ENCODE data around the gene SYPL1.
A peak's percentile ranks its signal among the peaks of the same experiment; 100 is the strongest.

The SYPL1 gene

GRCh38 chr7:106122713-106123112, 10.6 kb upstream of the SYPL1 start:
- DNase-seq (ENCODE audit: low read depth in 3 of 3, low spot score in 1 of 3) = no peak

- no peak for DNase-seq (ENCODE audit: low read depth in 3 of 3, low spot score in 1 of 3)
These were observed 9.2 kb upstream of the SYPL1 start for GRCh38 chr7:106121189-106121810.

- DNase-seq (ENCODE audit: low read depth in 3 of 3, low spot score in 1 of 3) = no peak
These were observed 8.4 kb upstream of the SYPL1 start for GRCh38 chr7:106120500-106120899.

DNA sequence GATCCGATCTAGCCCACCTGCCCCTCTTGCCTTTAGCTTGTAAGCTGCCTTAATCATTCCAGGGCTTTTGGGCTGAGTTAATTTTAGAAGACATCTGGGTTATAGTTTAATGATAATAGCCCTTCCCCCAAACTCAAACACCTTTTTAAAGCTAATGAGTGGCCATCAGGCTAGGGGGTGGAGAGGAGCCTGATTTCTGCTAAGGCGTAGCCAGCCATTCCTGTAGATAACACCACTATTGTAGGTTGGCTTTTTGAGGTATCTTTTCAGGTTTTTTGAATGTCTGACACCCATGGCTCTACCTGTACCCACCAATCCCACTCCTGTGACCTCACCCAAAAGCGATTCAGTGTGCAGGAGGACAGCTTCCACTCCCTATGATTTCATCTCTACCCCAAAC, 7.6 kb upstream of the SYPL1 start:
- DNase-seq (ENCODE audit: low read depth in 3 of 3, low spot score in 1 of 3) = no peak

DNA sequence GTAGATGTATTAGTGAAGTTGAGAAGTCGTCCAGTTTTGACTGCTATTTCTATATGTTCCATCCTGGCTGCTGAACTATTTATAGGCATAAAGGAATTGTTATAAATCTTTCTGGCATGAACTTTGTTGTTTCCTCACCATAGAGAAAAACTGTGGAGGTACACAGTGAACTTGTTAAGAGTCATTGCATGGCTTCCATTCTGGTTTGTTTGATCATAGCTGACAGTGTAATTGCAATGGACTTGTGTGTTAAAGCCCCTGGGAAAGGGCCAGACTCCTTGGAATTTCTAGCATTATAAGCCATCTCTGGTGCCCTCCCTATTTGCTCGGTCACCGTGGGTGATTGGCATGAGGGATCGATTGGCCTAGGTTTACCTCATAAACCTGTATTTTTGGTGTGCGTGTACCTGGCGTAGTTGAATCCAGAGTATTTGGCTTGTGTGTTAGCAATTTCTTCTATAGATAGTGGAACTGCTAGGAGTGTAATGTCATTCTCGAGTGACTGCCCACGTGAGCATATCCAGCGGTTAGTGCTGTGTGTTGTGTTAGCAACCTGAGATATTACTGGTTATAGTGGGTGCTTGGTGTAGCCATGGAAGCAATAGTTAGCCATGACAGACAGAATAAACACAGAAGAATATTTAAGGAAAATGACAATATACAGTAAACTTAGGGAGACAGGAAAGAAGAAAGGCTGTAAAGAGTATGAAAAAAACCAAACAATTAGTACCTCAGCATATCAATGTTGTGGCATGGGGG, 5.9 kb upstream of the SYPL1 start:
- DNase-seq (ENCODE audit: low read depth in 3 of 3, low spot score in 1 of 3) = no peak

DNA sequence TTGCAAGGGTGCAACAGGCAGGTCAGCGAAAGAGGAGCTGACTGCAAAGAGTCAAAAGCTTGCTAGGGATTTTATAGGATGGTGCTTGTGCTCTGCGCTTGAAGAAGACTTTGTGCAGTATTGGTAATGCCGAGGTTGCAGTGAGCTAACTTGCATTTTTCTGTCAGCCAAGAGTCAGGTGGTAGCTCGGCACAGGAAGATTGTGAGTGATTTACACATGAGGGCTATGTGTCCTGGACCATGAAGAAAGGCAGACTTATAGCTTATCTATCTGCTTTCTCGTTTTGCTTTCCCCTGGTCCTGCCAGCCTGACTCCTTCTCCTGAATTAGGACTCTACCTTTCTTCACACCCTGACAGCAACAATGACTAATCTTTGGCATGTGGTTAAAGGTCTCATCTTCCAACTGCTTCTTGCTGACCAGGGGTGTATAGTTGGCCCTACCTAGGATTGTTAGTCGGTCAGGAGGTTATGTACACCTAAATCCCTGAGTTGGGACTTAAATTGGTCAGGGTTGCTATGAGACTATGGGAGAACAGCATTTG, 4.1 kb upstream of the SYPL1 start:
- no peak for DNase-seq (ENCODE audit: low read depth in 3 of 3, low spot score in 1 of 3)

- no peak for DNase-seq (ENCODE audit: low read depth in 3 of 3, low spot score in 1 of 3)
These were observed 2.7 kb upstream of the SYPL1 start for GRCh38 chr7:106114716-106115383.

- no peak for DNase-seq (ENCODE audit: low read depth in 3 of 3, low spot score in 1 of 3)
These were observed 885 bp upstream of the SYPL1 start for GRCh38 chr7:106112972-106113421.

GRCh38 chr7:106111655-106112117, 426 bp downstream of the SYPL1 start:
- peak in 1 of 3 donors; percentile 17 for DNase-seq (ENCODE audit: low read depth in 3 of 3, low spot score in 1 of 3)

DNA sequence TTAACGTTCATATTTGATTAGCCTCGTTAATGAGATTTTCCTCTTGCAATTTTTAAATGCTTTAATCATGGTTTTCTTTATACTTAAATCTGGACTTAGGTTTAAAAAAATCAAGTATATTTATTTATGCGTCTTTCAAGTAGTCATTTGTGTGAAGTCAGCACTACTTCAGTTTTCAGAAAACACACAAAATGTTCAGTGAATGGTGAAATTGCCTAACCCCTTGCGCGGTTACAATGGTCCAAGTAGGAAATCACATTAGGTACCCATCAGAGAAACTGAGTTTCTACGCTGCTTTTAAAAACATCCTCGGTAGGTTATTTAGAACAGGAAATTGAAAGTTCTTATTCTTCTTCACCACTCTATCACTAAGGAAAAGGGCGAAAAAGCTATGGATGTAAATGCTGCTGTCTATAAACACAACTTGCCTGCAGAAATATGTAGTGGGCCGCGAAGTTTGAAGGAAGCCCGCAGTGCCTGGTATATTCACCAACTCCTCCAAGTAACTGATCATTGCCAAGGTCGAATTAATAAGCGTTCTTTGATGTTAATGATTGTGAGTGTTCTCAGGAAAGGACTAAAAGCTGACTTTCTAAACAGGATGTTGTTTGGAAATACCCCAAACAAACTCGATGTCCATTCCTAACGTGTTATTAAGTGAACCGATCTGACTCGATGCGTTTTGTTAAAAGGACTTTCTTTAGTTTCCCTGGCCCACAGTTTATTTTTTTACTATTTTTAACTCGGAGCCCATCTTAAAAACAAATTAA, 1.0 kb downstream of the SYPL1 start:
- DNase-seq (ENCODE audit: low read depth in 3 of 3, low spot score in 1 of 3) = no peak

GRCh38 chr7:106110238-106110560, 1.9 kb downstream of the SYPL1 start:
- no peak for DNase-seq (ENCODE audit: low read depth in 3 of 3, low spot score in 1 of 3)

DNA sequence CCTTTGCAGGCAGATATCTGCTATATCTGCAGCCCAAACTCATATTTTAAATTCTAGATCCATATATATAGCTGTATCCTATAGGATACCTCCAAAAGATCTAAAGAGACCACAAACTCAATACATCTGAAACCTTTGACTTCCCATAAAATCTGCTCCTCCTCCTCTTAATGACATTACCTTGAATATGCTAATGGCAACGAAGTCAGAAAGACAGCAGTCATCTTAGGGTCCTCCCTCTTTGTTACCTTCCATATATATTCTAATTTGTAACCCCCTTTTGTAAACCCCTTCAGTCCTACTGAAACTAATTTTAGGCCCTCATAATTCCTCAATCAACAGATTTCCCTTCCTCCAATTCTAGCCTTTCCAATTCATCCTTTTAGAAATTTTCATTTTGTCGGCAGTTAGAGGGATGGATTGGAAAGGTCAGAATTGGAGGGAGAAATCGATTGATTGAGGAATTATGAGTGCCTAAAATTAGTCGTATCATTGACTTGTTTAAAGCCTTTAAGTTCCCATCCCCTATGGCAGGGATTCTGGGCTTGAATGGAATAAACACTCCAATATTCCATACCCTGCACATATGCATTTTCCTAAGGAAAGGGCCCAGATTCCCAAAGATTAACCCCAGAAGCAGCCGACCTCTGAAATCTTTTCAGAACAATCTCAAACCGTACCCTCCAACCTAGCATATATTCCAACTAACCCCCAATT, 2.4 kb downstream of the SYPL1 start:
- no peak for DNase-seq (ENCODE audit: low read depth in 3 of 3, low spot score in 1 of 3)

DNA sequence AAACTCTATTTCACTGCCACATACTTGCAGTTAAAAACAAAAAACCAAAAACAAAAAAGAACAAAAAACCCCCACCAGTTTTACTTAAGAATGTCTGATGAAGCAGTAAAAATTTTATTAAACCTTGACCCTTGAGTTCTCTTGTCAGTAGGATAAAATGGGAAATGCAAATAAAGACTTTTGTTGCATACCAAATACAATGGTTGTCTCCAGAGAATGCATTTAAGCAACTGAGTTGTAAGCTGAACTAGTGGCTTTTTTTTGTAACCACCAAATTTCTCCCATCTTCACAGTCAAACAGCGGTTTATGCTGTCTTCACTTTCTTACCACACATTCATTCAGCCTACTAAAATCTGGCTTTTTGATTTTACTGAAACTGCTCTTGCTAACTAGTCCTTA, 3.1 kb downstream of the SYPL1 start:
- DNase-seq (ENCODE audit: low read depth in 3 of 3, low spot score in 1 of 3) = no peak

GRCh38 chr7:106104721-106105260, 7.3 kb downstream of the SYPL1 start:
- DNase-seq (ENCODE audit: low read depth in 3 of 3, low spot score in 1 of 3) = no peak

DNA sequence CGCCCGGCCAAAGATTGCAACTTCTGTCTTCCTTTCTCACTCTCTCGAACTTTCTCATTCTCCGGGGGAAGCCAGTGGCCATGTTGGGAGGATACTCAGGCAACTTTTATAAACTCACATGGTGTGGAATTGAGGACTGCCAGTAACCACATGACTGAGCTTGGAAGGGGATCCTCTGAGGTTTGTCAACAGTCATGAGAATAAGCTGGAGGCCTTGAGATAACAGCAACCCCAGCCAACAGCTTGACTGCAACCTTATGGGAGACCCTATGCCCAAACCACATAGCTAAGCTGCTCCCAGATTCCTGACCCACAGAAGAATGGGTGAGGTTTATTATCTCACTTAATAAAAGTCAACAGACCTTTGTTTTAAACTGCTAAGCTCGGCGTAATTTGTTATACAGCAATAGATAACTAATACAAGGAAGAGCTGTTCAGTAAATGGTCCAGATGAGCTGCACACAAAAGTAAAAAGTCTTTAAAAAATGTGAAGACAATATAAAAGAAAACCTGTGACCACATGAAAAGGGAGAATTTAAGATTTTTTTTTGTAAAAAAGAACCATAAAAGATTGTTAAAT, 9.6 kb downstream of the SYPL1 start:
- no peak for DNase-seq (ENCODE audit: low read depth in 3 of 3, low spot score in 1 of 3)

- DNase-seq (ENCODE audit: low read depth in 3 of 3, low spot score in 1 of 3) = no peak
These were observed 10.4 kb downstream of the SYPL1 start for GRCh38 chr7:106101726-106102125.

DNA sequence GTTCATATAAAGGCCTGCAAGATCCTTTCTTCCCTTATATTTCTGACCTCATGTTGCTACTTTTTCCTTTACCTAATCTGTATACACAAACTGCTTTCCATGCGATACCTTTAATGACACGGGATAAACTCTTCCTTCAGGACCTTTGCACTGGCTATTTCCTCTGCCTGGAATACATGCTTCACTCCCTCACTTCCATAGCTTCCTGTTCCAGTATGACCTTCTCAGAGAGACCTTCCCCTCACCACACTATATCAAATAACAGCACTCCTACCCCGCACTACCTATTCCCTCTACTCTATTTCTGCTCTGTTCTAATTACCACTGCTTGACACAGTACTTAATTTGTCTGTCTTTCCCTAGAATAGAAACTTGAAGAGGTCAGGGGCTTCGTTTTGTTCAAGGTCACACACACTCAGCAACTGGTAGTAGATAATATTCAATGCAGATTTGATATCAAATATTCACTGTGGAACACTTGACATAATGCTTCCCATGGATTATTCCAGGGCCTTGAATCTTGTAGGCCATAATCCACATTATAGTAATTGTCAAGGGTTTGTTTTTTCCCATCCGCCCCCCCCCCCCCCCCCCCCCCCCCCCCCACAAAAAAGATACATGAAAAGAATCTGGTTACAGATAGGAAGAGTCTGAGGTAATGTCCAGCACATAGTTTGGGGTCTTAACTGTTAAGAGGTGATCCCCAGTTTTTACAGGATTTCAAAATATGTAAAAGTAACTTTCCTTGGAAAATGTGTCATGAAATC, 11.1 kb downstream of the SYPL1 start:
- DNase-seq (ENCODE audit: low read depth in 3 of 3, low spot score in 1 of 3) = no peak

DNA sequence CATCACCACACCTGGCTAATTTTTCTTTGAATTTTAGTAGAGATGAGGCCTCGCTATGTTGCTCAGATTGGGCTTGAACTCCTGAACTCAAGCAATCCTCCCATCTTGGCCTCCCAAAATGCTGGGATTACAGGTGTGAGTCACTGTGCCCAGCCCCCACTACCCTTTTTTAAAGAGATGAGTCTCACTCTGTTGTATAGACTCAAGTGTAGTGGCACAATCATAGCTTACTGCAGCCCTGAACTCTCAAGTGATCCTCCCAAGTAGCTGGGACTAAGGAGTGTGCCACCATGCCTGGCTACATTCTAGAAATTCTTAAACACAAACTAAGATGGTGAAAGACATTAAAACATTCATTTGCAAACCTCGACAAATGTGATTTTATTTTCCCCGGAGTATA, 12.6 kb downstream of the SYPL1 start:
- DNase-seq (ENCODE audit: low read depth in 3 of 3, low spot score in 1 of 3) = no peak

- DNase-seq (ENCODE audit: low read depth in 3 of 3, low spot score in 1 of 3) = no peak
These were observed 13.2 kb downstream of the SYPL1 start for GRCh38 chr7:106098889-106099288.
